Spinal cord (tissue), 10 donors: Measurements from ENCODE around the gene AFAP1L2. TPM values are rescaled to one million over a fixed set of nuclear protein-coding genes. Genes with fewer than 3 reads are reported as not detected.
A peak's percentile ranks its signal among the peaks of the same experiment; 100 is the strongest.

ENCODE experiments used
- DNase-seq, 6 donors: peaks; one replicate each; pipeline versions ENCODE4 v3.0.0 to v3.0.0-alpha.2; 2013 to 2015; ENCODE audit warnings: low spot score in 6 of 6, low read depth in 4 of 6
- H3K27ac ChIP-seq: one replicate; pipeline ENCODE4 v1.5.1; 2013; ENCODE audit warnings: low read depth, low read length, control low read depth
- H3K27me3 ChIP-seq: one replicate; pipeline ENCODE4 v1.6.1; 2013; ENCODE audit warnings: low read length; ENCODE audit not compliant: control insufficient read depth, insufficient read depth
- H3K36me3 ChIP-seq: one replicate; pipeline ENCODE4 v1.6.1; 2013; ENCODE audit warnings: low read length; ENCODE audit not compliant: control insufficient read depth, insufficient read depth
- H3K4me1 ChIP-seq: one replicate; pipeline ENCODE4 v1.6.1; 2013; ENCODE audit warnings: low read length; ENCODE audit not compliant: control insufficient read depth, insufficient read depth
- H3K4me3 ChIP-seq: one replicate; pipeline ENCODE4 v1.5.1; 2013; ENCODE audit warnings: low read depth, low read length, control low read depth
- H3K9me3 ChIP-seq: one replicate; pipeline ENCODE4 v1.6.1; 2013; ENCODE audit warnings: low read length; ENCODE audit not compliant: control insufficient read depth, insufficient read depth
- WGBS: methylation state at CpG from one replicate; pipeline ENCODE4 v1.1.5; 2013; ENCODE audit warnings: missing lambda C conversion rate; ENCODE audit not compliant: insufficient coverage; 5-methylcytosine and 5-hydroxymethylcytosine counted together
- polyA plus RNA-seq, 2 donors: library from polyadenylated mRNA; unstranded; fragments of 120-200 nt; gene quantifications; one replicate each; pipeline ENCODE4 v1.2.1, GENCODE V29; 2013; ENCODE audit not compliant: insufficient read length in 2 of 2
- total RNA-seq, 2 donors: library from RNA; depleted of rRNA in 1 of 2; stranded (reverse); fragments of 120-200 nt in 1 of 2; fragments of >200 nt in 1 of 2; gene quantifications; one replicate each; pipeline versions ENCODE4 v1.2.3 to v1.2.4, GENCODE V29; 2013 to 2014
- donor health status: healthy.

Gene AFAP1L2
- total and polyA plus RNA-seq, 4 donors = 47.6 to 61.5 (median 54.9) TPM

GRCh38 chr10:114289096-114289436 is 115.2 kb downstream of the AFAP1L2 start:
- Histone ChIP-seq H3K4me3 (no peak overlapping the region), H3K27ac (no peak overlapping the region), H3K4me1 (peaks cover 25% of the 10 kb centered on the region), H3K27me3 (no peaks in the 10 kb centered on the region), H3K36me3 (peaks cover 7% of the 10 kb centered on the region), H3K9me3 (no peaks in the 10 kb centered on the region)
- 91% methylated on average over 16 of the region's 16 CpGs for WGBS
- DNase-seq = no peak

GRCh38 chr10:114288424-114289095 is 115.7 kb downstream of the AFAP1L2 start:
- Histone ChIP-seq H3K9me3 (no peaks in the 10 kb centered on the region), H3K27me3 (no peaks in the 10 kb centered on the region), H3K4me3 (no peak overlapping the region), H3K36me3 (peaks cover 7% of the 10 kb centered on the region), H3K4me1 (peaks cover 25% of the 10 kb centered on the region), H3K27ac (no peak overlapping the region)
- WGBS = 91% methylated on average over 10 of the region's 11 CpGs
- no peak for DNase-seq

- peak in 1 of 6 donors; percentile 55 for DNase-seq
- Histone ChIP-seq H3K27me3 (no peaks in the 10 kb centered on the region), H3K4me3 (no peak overlapping the region), H3K9me3 (no peaks in the 10 kb centered on the region), H3K27ac (no peak overlapping the region), H3K36me3 (peaks cover 7% of the 10 kb centered on the region), H3K4me1 (peaks cover 25% of the 10 kb centered on the region)
- WGBS = 41% methylated on average over 7 of the region's 8 CpGs
These were observed 117.4 kb downstream of the AFAP1L2 start for GRCh38 chr10:114286921-114287320.

- Histone ChIP-seq H3K4me3 (no peak overlapping the region), H3K27me3 (no peaks in the 10 kb centered on the region), H3K36me3 (peaks cover 7% of the 10 kb centered on the region), H3K27ac (no peak overlapping the region), H3K9me3 (no peaks in the 10 kb centered on the region), H3K4me1 (peaks cover 25% of the 10 kb centered on the region)
- WGBS = 90% methylated on average over 31 of the region's 31 CpGs
- DNase-seq = no peak
These were observed 118.3 kb downstream of the AFAP1L2 start for GRCh38 chr10:114285961-114286441.

- Histone ChIP-seq H3K27me3 (no peaks in the 10 kb centered on the region), H3K9me3 (no peaks in the 10 kb centered on the region), H3K36me3 (peaks cover 7% of the 10 kb centered on the region), H3K4me3 (no peak overlapping the region), H3K4me1 (peaks cover 31% of the 10 kb centered on the region), H3K27ac (no peak overlapping the region)
- 83% methylated on average over 12 of the region's 13 CpGs for WGBS
- no peak for DNase-seq
These were observed 119.8 kb downstream of the AFAP1L2 start for GRCh38 chr10:114284346-114285071.

- H3K4me3 ChIP-seq = no peak overlapping the region
- no peaks in the 10 kb centered on the region for H3K9me3 ChIP-seq
- no peaks in the 10 kb centered on the region for H3K27me3 ChIP-seq
- H3K27ac ChIP-seq = no peak overlapping the region
- peaks cover 2% of the 10 kb centered on the region for H3K36me3 ChIP-seq
- no peak for DNase-seq
- WGBS = 92% methylated on average over 4 of the region's 6 CpGs
- H3K4me1 ChIP-seq = peaks cover 26% of the 10 kb centered on the region
These were observed 120.6 kb downstream of the AFAP1L2 start for GRCh38 chr10:114283535-114284234.

- WGBS = 97% methylated on average over 9 of the region's 10 CpGs
- H3K4me1 ChIP-seq = peaks cover 26% of the 10 kb centered on the region
- H3K36me3 ChIP-seq = peaks cover 2% of the 10 kb centered on the region
- DNase-seq = no peak
- H3K27me3 ChIP-seq = no peaks in the 10 kb centered on the region
- H3K4me3 ChIP-seq = no peak overlapping the region
- H3K9me3 ChIP-seq = no peaks in the 10 kb centered on the region
- H3K27ac ChIP-seq = no peak overlapping the region
These were observed 121.2 kb downstream of the AFAP1L2 start for GRCh38 chr10:114283091-114283490.

GRCh38 chr10:114282526-114282925 is 121.8 kb downstream of the AFAP1L2 start:
- Histone ChIP-seq H3K4me3 (no peak overlapping the region), H3K4me1 (peaks cover 26% of the 10 kb centered on the region), H3K36me3 (peaks cover 2% of the 10 kb centered on the region), H3K27me3 (no peaks in the 10 kb centered on the region), H3K27ac (no peak overlapping the region), H3K9me3 (no peaks in the 10 kb centered on the region)
- no CpG with 5 or more reads among the region's 2 CpGs for WGBS
- DNase-seq = no peak

GRCh38 chr10:114281461-114281860 is 122.8 kb downstream of the AFAP1L2 start:
- H3K9me3 ChIP-seq = no peaks in the 10 kb centered on the region
- H3K27ac ChIP-seq = no peak overlapping the region
- H3K27me3 ChIP-seq = no peaks in the 10 kb centered on the region
- WGBS = 81% methylated on average over 4 of the region's 5 CpGs
- peaks cover 19% of the 10 kb centered on the region for H3K4me1 ChIP-seq
- H3K4me3 ChIP-seq = no peak overlapping the region
- H3K36me3 ChIP-seq = peaks cover 2% of the 10 kb centered on the region
- no peak for DNase-seq
